Loucy (cell line): ENCODE data around the gene MBTPS2.
A peak's percentile ranks its signal among the peaks of the same experiment; 100 is the strongest.

Source experiments
- H2AFZ ChIP-seq: fragments of 200-600 bp; sonication (generic); 2 replicates; pipeline ENCODE4 v1.6.0; 2016; ENCODE audit warnings: antibody characterized with exemption, mild to moderate bottlenecking, low read length, moderate library complexity
- H3F3A ChIP-seq: fragments of 200-600 bp; 2 replicates; pipeline ENCODE4 v1.6.0; 2016; ENCODE audit warnings: antibody characterized with exemption, low read depth, mild to moderate bottlenecking
- H3K27me3 ChIP-seq: fragments of 200-600 bp; sonication (generic); 2 replicates; pipeline ENCODE4 v1.6.1; 2014; ENCODE audit warnings: low read length, mild to moderate bottlenecking; ENCODE audit not compliant: insufficient read depth, poor library complexity, severe bottlenecking
- H3K36me3 ChIP-seq: fragments of 200-600 bp; sonication (generic); 2 replicates; pipeline ENCODE4 v1.6.1; 2016; ENCODE audit warnings: low read length; ENCODE audit not compliant: insufficient read depth
- H3K4me1 ChIP-seq: fragments of 200-600 bp; sonication (generic); 2 replicates; pipeline ENCODE4 v1.5.1; 2014; ENCODE audit warnings: low read length, mild to moderate bottlenecking; ENCODE audit not compliant: insufficient read depth, poor library complexity, severe bottlenecking
- H3K4me2 ChIP-seq: fragments of 200-600 bp; sonication (generic); 2 replicates; pipeline ENCODE4 v1.6.0; 2014; ENCODE audit warnings: antibody characterized with exemption, low read length, low read depth, mild to moderate bottlenecking; ENCODE audit not compliant: poor library complexity, severe bottlenecking
- H3K4me3 ChIP-seq: fragments of 200-600 bp; sonication (generic); 2 replicates; pipeline ENCODE4 v1.5.1; 2014; ENCODE audit warnings: low read length, mild to moderate bottlenecking, mixed read lengths; ENCODE audit not compliant: poor library complexity, severe bottlenecking
- H3K79me2 ChIP-seq: fragments of 200-600 bp; sonication (generic); 2 replicates; pipeline ENCODE4 v1.6.1; 2014; ENCODE audit warnings: low read length; ENCODE audit not compliant: insufficient read depth
- H3K9ac ChIP-seq: fragments of 200-600 bp; sonication (generic); 2 replicates; pipeline ENCODE4 v1.6.0; 2014; ENCODE audit warnings: mild to moderate bottlenecking, low read depth, low read length, moderate library complexity; ENCODE audit not compliant: poor library complexity, severe bottlenecking
- H3K9me2 ChIP-seq: fragments of 200-600 bp; sonication (generic); replicated peaks from 2 replicates; pipeline ENCODE4 v1.6.1; 2016; ENCODE audit warnings: low read depth, low read length, mixed read lengths
- H3K9me3 ChIP-seq: fragments of 200-600 bp; sonication (generic); 2 replicates; pipeline ENCODE4 v1.6.1; 2014; ENCODE audit warnings: mild to moderate bottlenecking, antibody characterized with exemption, low read length, low read depth; ENCODE audit not compliant: insufficient read depth
- H4K20me1 ChIP-seq: fragments of 200-600 bp; sonication (generic); 2 replicates; pipeline ENCODE4 v1.6.0; 2014; ENCODE audit warnings: antibody characterized with exemption, low read length, mild to moderate bottlenecking; ENCODE audit not compliant: insufficient read depth, poor library complexity, severe bottlenecking
- CTCF ChIP-seq: fragments of 200-600 bp; sonication (generic); conservative IDR thresholded peaks from 2 replicates; pipeline ENCODE4 v1.5.1; 2014; ENCODE audit warnings: mild to moderate bottlenecking, antibody characterized with exemption, low read length
- EZH2phosphoT487 ChIP-seq: fragments of 200-600 bp; IDR thresholded peaks from 2 replicates; pipeline ENCODE4 v1.6.1; 2018; ENCODE audit warnings: antibody characterized with exemption, mild to moderate bottlenecking, moderate library complexity, borderline replicate concordance

The MBTPS2 gene

GRCh38 chrX:21840193-21840545, 752 bp downstream of the MBTPS2 start:
- Histone ChIP-seq H3K36me3 (no peaks in the 10 kb centered on the region), H3K4me2 (peak overlapping the region; percentile 86), H3K9me2 (no peaks in the 10 kb centered on the region), H3F3A (no peaks in the 10 kb centered on the region), H2AFZ (peak overlapping the region; percentile 77), H4K20me1 (no peaks in the 10 kb centered on the region), H3K9ac (peak overlapping the region; percentile 86), H3K79me2 (peaks cover 15% of the 10 kb centered on the region), H3K27me3 (no peaks in the 10 kb centered on the region), H3K4me3 (peak overlapping the region; percentile 83), H3K4me1 (no peaks in the 10 kb centered on the region), H3K9me3 (no peaks in the 10 kb centered on the region)
- TF ChIP-seq EZH2phosphoT487: no peak
- no peak for TF ChIP-seq CTCF

GRCh38 chrX:21843179-21843578, 3.8 kb downstream of the MBTPS2 start:
- H3K79me2 ChIP-seq: peaks cover 15% of the 10 kb centered on the region
- no peak overlapping the region for H3K4me2 ChIP-seq
- H2AFZ ChIP-seq: no peak overlapping the region
- H3K9me2 ChIP-seq: no peaks in the 10 kb centered on the region
- TF ChIP-seq CTCF: no peak
- no peak for TF ChIP-seq EZH2phosphoT487
- no peaks in the 10 kb centered on the region for H3K36me3 ChIP-seq
- H3K27me3 ChIP-seq: no peaks in the 10 kb centered on the region
- no peaks in the 10 kb centered on the region for H3F3A ChIP-seq
- no peak overlapping the region for H3K9ac ChIP-seq
- H4K20me1 ChIP-seq: no peaks in the 10 kb centered on the region
- no peaks in the 10 kb centered on the region for H3K4me1 ChIP-seq
- H3K4me3 ChIP-seq: no peak overlapping the region
- H3K9me3 ChIP-seq: no peaks in the 10 kb centered on the region

- Histone ChIP-seq H3K4me2 (no peak overlapping the region), H3K36me3 (no peaks in the 10 kb centered on the region), H3K79me2 (peaks cover 10% of the 10 kb centered on the region), H3K9me2 (no peaks in the 10 kb centered on the region), H2AFZ (no peak overlapping the region), H3K9ac (no peak overlapping the region), H3K27me3 (no peaks in the 10 kb centered on the region), H4K20me1 (no peaks in the 10 kb centered on the region), H3K9me3 (no peaks in the 10 kb centered on the region), H3K4me3 (no peak overlapping the region), H3K4me1 (no peaks in the 10 kb centered on the region), H3F3A (no peaks in the 10 kb centered on the region)
- TF ChIP-seq CTCF (no peak), EZH2phosphoT487 (no peak)
Observed at GRCh38 chrX:21845096-21845495, 5.7 kb downstream of the MBTPS2 start.
